ENCODE measurements around the gene AKT1.

Gene AKT1

GRCh38 chr14:104771374-104771773 is 24.2 kb downstream of the AKT1 start:
- DNase-seq: no peak

GRCh38 chr14:104770851-104771272 is 24.7 kb downstream of the AKT1 start:
- DNase-seq: no peak

GRCh38 chr14:104770072-104770579 is 25.4 kb downstream of the AKT1 start:
- DNase-seq: no peak

- no peak for DNase-seq
Measured at GRCh38 chr14:104769324-104770071, 26.1 kb downstream of the AKT1 start.

GRCh38 chr14:104768437-104769323 is 26.9 kb downstream of the AKT1 start:
- DNase-seq: peak; percentile 73 to 88 (median 81)

- DNase-seq: no peak
Measured at GRCh38 chr14:104767634-104767918, 28.0 kb downstream of the AKT1 start.

- DNase-seq: no peak
Measured at GRCh38 chr14:104766863-104767633, 28.5 kb downstream of the AKT1 start.

- DNase-seq: no peak
Measured at GRCh38 chr14:104766256-104766862, 29.2 kb downstream of the AKT1 start.

- no peak for DNase-seq
Measured at GRCh38 chr14:104765517-104765916, 30.0 kb downstream of the AKT1 start.

- no peak for DNase-seq
Measured at GRCh38 chr14:104758981-104759969, 36.3 kb downstream of the AKT1 start.

- no peak for DNase-seq
Measured at GRCh38 chr14:104757681-104758392, 37.7 kb downstream of the AKT1 start.

- no peak for DNase-seq
Measured at GRCh38 chr14:104757238-104757585, 38.3 kb downstream of the AKT1 start.

GRCh38 chr14:104756477-104757237 is 38.9 kb downstream of the AKT1 start:
- DNase-seq: no peak

GRCh38 chr14:104755621-104756020 is 39.9 kb downstream of the AKT1 start:
- no peak for DNase-seq

GRCh38 chr14:104754213-104754851 is 41.2 kb downstream of the AKT1 start:
- DNase-seq: no peak

- DNase-seq: no peak
Measured at GRCh38 chr14:104753528-104754212, 41.9 kb downstream of the AKT1 start.

GRCh38 chr14:104752735-104753527 is 42.6 kb downstream of the AKT1 start, which contains the start of gene SIVA1:
SIVA1 (plus strand) TSS chr14:104753147; CDS start chr14:104753202, 55 bp downstream.
- DNase-seq: peak; percentile 99 to 100 (median 99)

GRCh38 chr14:104752423-104752734 is 43.2 kb downstream of the AKT1 start:
- no peak for DNase-seq
